ENCODE measurements around the gene CAPN12.

The CAPN12 gene

GRCh38 chr19:38773469-38774177 is 29.3 kb upstream of the CAPN12 start, which contains the start of gene LGALS7:
Gene LGALS7 (minus strand): TSS chr19:38773517. CDS start chr19:38773492, 25 bp downstream.
- TF ChIP-seq SIN3A (IDR thresholded peaks at IDR 0.05; ENCODE audit: borderline replicate concordance, insufficient read depth, low read length) (no peak), REST (IDR thresholded peaks at IDR 0.05; ENCODE audit: insufficient read depth in 1 of 2, low read depth in 2 of 2, low read length in 2 of 2) (no peak), POLR2AphosphoS5 (IDR thresholded peaks at IDR 0.05; ENCODE audit: low read depth, low read length) (no peak)

- no peak for TF ChIP-seq POLR2AphosphoS5 (IDR thresholded peaks at IDR 0.05; ENCODE audit: low read depth, low read length)
- TF ChIP-seq SIN3A (IDR thresholded peaks at IDR 0.05; ENCODE audit: borderline replicate concordance, insufficient read depth, low read length) = no peak
- no peak for TF ChIP-seq REST (IDR thresholded peaks at IDR 0.05; ENCODE audit: insufficient read depth in 1 of 2, low read depth in 2 of 2, low read length in 2 of 2)
- TF ChIP-seq TAF1 (IDR thresholded peaks at IDR 0.05; ENCODE audit: borderline replicate concordance, insufficient read depth, low read length) = no peak
- TF ChIP-seq FOXP2 (optimal IDR thresholded peaks at IDR 0.05; ENCODE audit: borderline replicate concordance, extremely low read depth, extremely low read length, insufficient read depth) = no peak
Observed at GRCh38 chr19:38769635-38770211, 25.4 kb upstream of the CAPN12 start.

GRCh38 chr19:38766276-38767047 is 22.2 kb upstream of the CAPN12 start:
- TF ChIP-seq POLR2AphosphoS5 (IDR thresholded peaks at IDR 0.05; ENCODE audit: low read depth, low read length) = no peak
- TF ChIP-seq SIN3A (IDR thresholded peaks at IDR 0.05; ENCODE audit: borderline replicate concordance, insufficient read depth, low read length) = no peak
- no peak for TF ChIP-seq TAF1 (IDR thresholded peaks at IDR 0.05; ENCODE audit: borderline replicate concordance, insufficient read depth, low read length)
- TF ChIP-seq FOXP2 (optimal IDR thresholded peaks at IDR 0.05; ENCODE audit: borderline replicate concordance, extremely low read depth, extremely low read length, insufficient read depth) = no peak
- no peak for TF ChIP-seq REST (IDR thresholded peaks at IDR 0.05; ENCODE audit: insufficient read depth in 1 of 2, low read depth in 2 of 2, low read length in 2 of 2)

GRCh38 chr19:38765214-38765613 is 20.9 kb upstream of the CAPN12 start:
- TF ChIP-seq POLR2AphosphoS5 (IDR thresholded peaks at IDR 0.05; ENCODE audit: low read depth, low read length) = no peak
- TF ChIP-seq SIN3A (IDR thresholded peaks at IDR 0.05; ENCODE audit: borderline replicate concordance, insufficient read depth, low read length) = no peak
- no peak for TF ChIP-seq TAF1 (IDR thresholded peaks at IDR 0.05; ENCODE audit: borderline replicate concordance, insufficient read depth, low read length)
- TF ChIP-seq REST (IDR thresholded peaks at IDR 0.05; ENCODE audit: insufficient read depth in 1 of 2, low read depth in 2 of 2, low read length in 2 of 2) = no peak
- no peak for TF ChIP-seq FOXP2 (optimal IDR thresholded peaks at IDR 0.05; ENCODE audit: borderline replicate concordance, extremely low read depth, extremely low read length, insufficient read depth)

All from PFSK-1 (cell line).